Endodermal cell (in vitro differentiated cells): ENCODE results near the gene JARID2. TPM values are rescaled to one million over a fixed set of nuclear protein-coding genes. Genes with fewer than 3 reads are reported as not detected.

Source experiments
- DNase-seq: peaks from one replicate; pipeline ENCODE4 v3.0.0-alpha.2; 2017
- H3K27ac ChIP-seq: 2 replicates; pipeline ENCODE4 v1.5.1; 2013; ENCODE audit warnings: mild to moderate bottlenecking, low read depth, low read length, moderate library complexity
- H3K27me3 ChIP-seq: 2 replicates; pipeline ENCODE4 v1.6.1; 2013; ENCODE audit warnings: mild to moderate bottlenecking, low read length, moderate library complexity; ENCODE audit not compliant: insufficient read depth, control insufficient read depth, poor library complexity, severe bottlenecking
- H3K36me3 ChIP-seq: 2 replicates; pipeline ENCODE4 v1.7.0; 2013; ENCODE audit warnings: mild to moderate bottlenecking, low read length, moderate library complexity; ENCODE audit not compliant: control insufficient read depth, insufficient read depth
- H3K4me1 ChIP-seq: one replicate; pipeline ENCODE4 v1.7.0; 2013; ENCODE audit warnings: low read length; ENCODE audit not compliant: control insufficient read depth, insufficient read depth
- H3K4me3 ChIP-seq: 2 replicates; pipeline ENCODE4 v1.5.1; 2013; ENCODE audit warnings: mild to moderate bottlenecking, low read length, moderate library complexity
- H3K9ac ChIP-seq: 2 replicates; pipeline ENCODE4 v1.6.1; 2013; ENCODE audit warnings: mild to moderate bottlenecking, low read length, moderate library complexity; ENCODE audit not compliant: poor library complexity, severe bottlenecking; ENCODE audit errors: extremely low read depth
- H3K9me3 ChIP-seq: 2 replicates; pipeline ENCODE4 v1.6.1; 2013; ENCODE audit warnings: mild to moderate bottlenecking, low read length, moderate library complexity; ENCODE audit not compliant: control insufficient read depth
- H3K27ac Mint-ChIP-seq: 2 replicates; pipeline ENCODE4 v1.8.0; 2020; ENCODE audit warnings: mixed read lengths
- H3K27me3 Mint-ChIP-seq: 2 replicates; pipeline ENCODE4 v1.8.0; 2021; ENCODE audit warnings: mild to moderate bottlenecking, mixed read lengths; ENCODE audit not compliant: insufficient read depth
- H3K36me3 Mint-ChIP-seq: 2 replicates; pipeline ENCODE4 v1.8.0; 2020; ENCODE audit warnings: low read depth, mixed read lengths
- H3K4me1 Mint-ChIP-seq: 2 replicates; pipeline ENCODE4 v1.8.0; 2020; ENCODE audit warnings: mixed read lengths
- H3K4me3 Mint-ChIP-seq: 2 replicates; pipeline ENCODE4 v1.8.0; 2020; ENCODE audit warnings: mild to moderate bottlenecking, moderate library complexity, mixed read lengths
- H3K9me3 Mint-ChIP-seq: 2 replicates; pipeline ENCODE4 v1.8.0; 2020; ENCODE audit warnings: mild to moderate bottlenecking, mixed read lengths
- CTCF ChIP-seq: fragments of 200-600 bp; sonication (generic); conservative IDR thresholded peaks from 2 replicates; pipeline ENCODE4 v1.5.0; 2021; ENCODE audit warnings: antibody characterized with exemption, mild to moderate bottlenecking
- WGBS, 2 experiments: methylation state at CpG; one replicate each; pipeline versions ENCODE4 v1.1.5 to v1.1.7; 2013; ENCODE audit warnings: missing lambda C conversion rate in 2 of 2, mixed read lengths in 1 of 2; ENCODE audit not compliant: insufficient coverage in 1 of 2, insufficient read length in 1 of 2; 5-methylcytosine and 5-hydroxymethylcytosine counted together
- total RNA-seq, 2 donors: library from RNA; stranded (reverse); fragmentation: NEBNext Ultra II Directional in 1 of 2; extraction: Animal tissue kit (Norgen Biotek cat#: 25700) in 1 of 2; gene quantifications; 2 replicates in 1 of 2; 3 replicates in 1 of 2; pipeline ENCODE4 v1.2.1, GENCODE V29; 2021

Gene JARID2
- total RNA-seq, 2 donors from 2014 or later, result 42.5 to 77.0 TPM

DNA sequence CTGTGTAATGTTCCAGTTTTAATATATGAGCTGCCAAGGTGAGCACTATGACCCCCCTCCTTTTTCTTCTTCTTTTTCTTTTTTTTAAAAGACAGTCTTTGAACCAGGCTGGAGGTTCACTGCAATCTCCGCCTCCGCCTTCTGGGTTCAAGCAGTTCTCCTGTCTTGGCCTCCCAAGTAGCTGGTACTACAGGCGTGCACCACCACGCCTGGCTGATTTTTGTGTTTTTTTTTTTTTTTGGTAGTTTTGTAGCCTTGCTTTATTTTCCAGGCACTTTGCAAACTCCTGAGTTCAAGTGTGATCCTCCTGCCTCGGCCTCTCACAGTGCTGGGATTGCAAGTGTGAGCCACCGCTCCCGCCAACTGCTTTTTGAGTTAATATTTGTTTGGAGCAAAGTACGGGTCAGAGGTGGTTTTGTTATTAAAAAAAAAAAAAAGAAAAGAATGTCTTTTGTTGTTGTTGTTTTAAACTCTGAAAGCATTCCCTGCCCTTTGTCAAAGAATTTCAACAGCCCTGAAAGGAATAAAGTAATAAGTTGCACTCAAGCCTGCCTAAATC lies 78.6 kb downstream of the JARID2 start:
- Mint-ChIP-seq H3K27ac (no peak overlapping the region), H3K4me1 (peaks cover 52% of the 10 kb centered on the region)

DNA sequence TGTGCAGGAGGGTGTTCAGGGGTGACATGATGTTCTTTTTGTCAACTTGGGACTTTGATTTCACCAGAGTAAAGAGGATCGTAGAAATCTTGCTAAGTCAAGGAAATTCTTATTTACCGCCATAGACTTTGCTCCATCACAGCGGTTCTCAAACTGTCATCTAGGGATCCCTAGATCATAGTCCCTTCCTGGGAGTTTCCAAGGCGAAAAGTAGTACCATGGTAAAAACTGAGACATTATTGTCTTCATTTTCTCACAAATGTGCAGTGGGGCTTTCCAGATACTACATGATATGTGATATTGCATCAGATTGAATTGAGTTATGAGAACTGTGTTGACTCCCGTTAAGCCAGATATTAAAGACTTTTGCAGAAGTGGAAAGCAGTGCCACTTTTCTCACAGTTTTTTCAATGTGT lies 79.7 kb downstream of the JARID2 start:
- peaks cover 8% of the 10 kb centered on the region for H3K36me3 Mint-ChIP-seq
- H3K27me3 Mint-ChIP-seq, result no peaks in the 10 kb centered on the region
- peak overlapping the region; percentile 31 for H3K27ac Mint-ChIP-seq
- Histone ChIP-seq H3K4me3 (no peak overlapping the region), H3K9ac (no peak overlapping the region), H3K27me3 (no peaks in the 10 kb centered on the region), H3K36me3 (no peaks in the 10 kb centered on the region), H3K27ac (no peak overlapping the region), H3K9me3 (no peaks in the 10 kb centered on the region), H3K4me1 (peaks cover 8% of the 10 kb centered on the region)
- no peak overlapping the region for H3K4me3 Mint-ChIP-seq
- no peak for DNase-seq
- TF ChIP-seq CTCF, result no peak
- peaks cover 57% of the 10 kb centered on the region for H3K4me1 Mint-ChIP-seq
- 96 to 98% methylated on average over 5 of the region's 5 CpGs for WGBS, 2 experiments
- peaks cover 3% of the 10 kb centered on the region for H3K9me3 Mint-ChIP-seq

More for the DNA sequence above, 78.6 kb downstream of the JARID2 start:
- Histone ChIP-seq H3K9me3 (no peaks in the 10 kb centered on the region), H3K9ac (no peak overlapping the region), H3K4me3 (no peak overlapping the region), H3K4me1 (peaks cover 7% of the 10 kb centered on the region), H3K36me3 (no peaks in the 10 kb centered on the region), H3K27ac (no peak overlapping the region), H3K27me3 (no peaks in the 10 kb centered on the region)
- TF ChIP-seq CTCF, result no peak
- WGBS, 2 experiments, result 88 to 91% methylated on average over 6 to 8 of the region's 8 CpGs
- peaks cover 8% of the 10 kb centered on the region for H3K36me3 Mint-ChIP-seq
- no peak overlapping the region for H3K4me3 Mint-ChIP-seq
- H3K9me3 Mint-ChIP-seq, result peaks cover 3% of the 10 kb centered on the region
- DNase-seq, result no peak
- H3K27me3 Mint-ChIP-seq, result no peaks in the 10 kb centered on the region

DNA sequence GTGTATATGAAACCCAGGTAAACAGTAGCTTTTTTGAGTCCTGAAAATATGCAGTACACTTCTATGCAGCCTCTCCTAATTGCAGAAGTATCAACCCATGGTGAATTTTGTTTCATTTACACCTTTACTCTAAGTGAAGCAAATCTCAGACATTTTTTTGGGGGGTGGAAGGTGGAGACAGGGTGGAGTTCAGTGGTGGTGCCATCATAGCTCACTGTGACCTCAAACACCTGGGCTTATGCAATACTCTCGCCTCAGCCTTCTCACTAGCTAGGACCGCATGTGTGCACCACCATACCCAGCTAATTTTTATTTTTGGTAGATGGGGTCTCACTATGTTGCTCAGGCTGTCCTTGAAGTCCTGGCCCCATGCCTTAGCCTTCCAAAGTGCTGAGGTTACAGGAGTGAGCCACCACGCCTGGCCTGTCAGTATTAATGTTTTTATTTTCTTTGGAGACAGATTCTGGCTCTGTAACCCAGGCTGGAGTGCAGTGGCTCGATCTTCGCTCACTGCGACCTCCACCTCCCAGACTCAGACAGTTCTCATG lies 80.3 kb downstream of the JARID2 start:
- Mint-ChIP-seq H3K4me1 (peaks cover 62% of the 10 kb centered on the region), H3K27me3 (no peaks in the 10 kb centered on the region), H3K36me3 (peaks cover 8% of the 10 kb centered on the region), H3K9me3 (peaks cover 3% of the 10 kb centered on the region), H3K4me3 (no peak overlapping the region), H3K27ac (no peak overlapping the region)
- Histone ChIP-seq H3K4me3 (no peak overlapping the region), H3K27me3 (no peaks in the 10 kb centered on the region), H3K4me1 (peaks cover 8% of the 10 kb centered on the region), H3K27ac (no peak overlapping the region), H3K9ac (no peak overlapping the region), H3K36me3 (no peaks in the 10 kb centered on the region), H3K9me3 (no peaks in the 10 kb centered on the region)
- no peak for DNase-seq
- WGBS, 2 experiments, result 78 to 82% methylated on average over 3 to 6 of the region's 6 CpGs
- no peak for TF ChIP-seq CTCF
